OCI-LY3 (cell line): Measurements from ENCODE around the gene MYL10.

Experiments
- H2AFZ ChIP-seq: fragments of 200-600, 300-600 bp; shearing (Covaris generic); 2 replicates; pipeline ENCODE4 v1.6.0; 2014; ENCODE audit warnings: antibody characterized with exemption, low read depth, low read length
- H3K27ac ChIP-seq: fragments of 200-600, 300-600 bp; sonication (generic); 2 replicates; pipeline ENCODE4 v1.5.1; 2014; ENCODE audit warnings: mild to moderate bottlenecking, low read length, moderate library complexity, mixed read lengths
- H3K27me3 ChIP-seq: fragments of 200-600, 300-600 bp; sonication (generic); 2 replicates; pipeline ENCODE4 v1.6.1; 2014; ENCODE audit warnings: low read depth, low read length, mixed read lengths
- H3K36me3 ChIP-seq: fragments of 200-600, 300-600 bp; sonication (generic); replicated peaks from 2 replicates; pipeline ENCODE3; 2014; ENCODE audit warnings: low read depth, low read length, mixed read lengths
- H3K4me1 ChIP-seq: fragments of 300-600, 200-600 bp; sonication (generic); 2 replicates; pipeline ENCODE4 v1.6.1; 2014; ENCODE audit warnings: low read length, mixed read lengths
- H3K4me2 ChIP-seq: fragments of 200-600, 300-600 bp; sonication (generic); 2 replicates; pipeline ENCODE4 v1.6.1; 2014; ENCODE audit warnings: low read length, mixed read lengths
- H3K4me3 ChIP-seq: fragments of 300-600, 200-600 bp; sonication (generic); 2 replicates; pipeline ENCODE4 v1.5.1; 2014; ENCODE audit warnings: antibody characterized with exemption, mild to moderate bottlenecking, low read length, moderate library complexity
- H3K79me2 ChIP-seq: fragments of 300-600, 200-600 bp; shearing (Covaris generic); 2 replicates; pipeline ENCODE4 v1.6.1; 2014; ENCODE audit warnings: mild to moderate bottlenecking, low read length, mixed read lengths
- H3K9ac ChIP-seq: fragments of 300-600, 200-600 bp; shearing (Covaris generic); 2 replicates; pipeline ENCODE4 v1.6.0; 2014; ENCODE audit warnings: mild to moderate bottlenecking, low read length, moderate library complexity
- H3K9me3 ChIP-seq: fragments of 200-600, 300-600 bp; shearing (Covaris generic); 2 replicates; pipeline ENCODE4 v1.6.1; 2014; ENCODE audit warnings: low read length, mixed read lengths; ENCODE audit not compliant: insufficient read depth
- H4K20me1 ChIP-seq: fragments of 200-600, 300-600 bp; sonication (generic); 2 replicates; pipeline ENCODE4 v1.6.1; 2016; ENCODE audit warnings: low read length, mixed read lengths; ENCODE audit not compliant: insufficient read depth
- CTCF ChIP-seq: fragments of 200-600, 300-600 bp; sonication (generic); IDR thresholded peaks from 2 replicates; pipeline ENCODE4 v1.5.1; 2014; ENCODE audit warnings: antibody characterized with exemption, low read length, low read depth
- EZH2phosphoT487 ChIP-seq: fragments of 200-600 bp; shearing (Covaris generic); IDR thresholded peaks from 2 replicates; pipeline ENCODE4 v1.6.1; 2018; ENCODE audit warnings: antibody characterized with exemption, mixed run types, low read depth

Gene MYL10

GRCh38 chr7:101635484-101635883 is 6.4 kb upstream of the MYL10 start:
- no peak for TF ChIP-seq CTCF
- TF ChIP-seq EZH2phosphoT487, result no peak
- H3K9me3 ChIP-seq, result no peaks in the 10 kb centered on the region
- no peak overlapping the region for H3K9ac ChIP-seq
- no peak overlapping the region for H3K4me2 ChIP-seq
- H3K27ac ChIP-seq, result no peak overlapping the region
- no peak overlapping the region for H3K4me3 ChIP-seq
- H3K4me1 ChIP-seq, result no peaks in the 10 kb centered on the region
- no peaks in the 10 kb centered on the region for H3K36me3 ChIP-seq
- no peak overlapping the region for H2AFZ ChIP-seq
- H3K79me2 ChIP-seq, result no peaks in the 10 kb centered on the region
- no peaks in the 10 kb centered on the region for H4K20me1 ChIP-seq
- no peaks in the 10 kb centered on the region for H3K27me3 ChIP-seq

- H3K27me3 ChIP-seq, result no peaks in the 10 kb centered on the region
- H3K9ac ChIP-seq, result no peak overlapping the region
- no peaks in the 10 kb centered on the region for H3K79me2 ChIP-seq
- H4K20me1 ChIP-seq, result no peaks in the 10 kb centered on the region
- TF ChIP-seq CTCF, result no peak
- TF ChIP-seq EZH2phosphoT487, result no peak
- H3K4me2 ChIP-seq, result no peak overlapping the region
- no peaks in the 10 kb centered on the region for H3K9me3 ChIP-seq
- no peak overlapping the region for H3K4me3 ChIP-seq
- H3K4me1 ChIP-seq, result no peaks in the 10 kb centered on the region
- no peak overlapping the region for H3K27ac ChIP-seq
- H3K36me3 ChIP-seq, result no peaks in the 10 kb centered on the region
- no peak overlapping the region for H2AFZ ChIP-seq
Measured at GRCh38 chr7:101634196-101634717, 5.2 kb upstream of the MYL10 start.

GRCh38 chr7:101633511-101633910 is 4.4 kb upstream of the MYL10 start:
- Histone ChIP-seq H3K9me3 (no peaks in the 10 kb centered on the region), H3K4me2 (no peak overlapping the region), H3K4me1 (no peaks in the 10 kb centered on the region), H3K27ac (no peak overlapping the region), H3K79me2 (no peaks in the 10 kb centered on the region), H2AFZ (no peak overlapping the region), H3K9ac (no peak overlapping the region), H4K20me1 (no peaks in the 10 kb centered on the region), H3K4me3 (no peak overlapping the region), H3K36me3 (no peaks in the 10 kb centered on the region), H3K27me3 (no peaks in the 10 kb centered on the region)
- TF ChIP-seq CTCF, result no peak
- TF ChIP-seq EZH2phosphoT487, result no peak

GRCh38 chr7:101632641-101633040 is 3.5 kb upstream of the MYL10 start:
- Histone ChIP-seq H3K9ac (no peak overlapping the region), H4K20me1 (no peaks in the 10 kb centered on the region)

More at GRCh38 chr7:101632641-101633040, 3.5 kb upstream of the MYL10 start:
- Histone ChIP-seq H3K27me3 (no peaks in the 10 kb centered on the region), H3K79me2 (no peaks in the 10 kb centered on the region), H3K9me3 (no peaks in the 10 kb centered on the region), H3K36me3 (no peaks in the 10 kb centered on the region), H2AFZ (no peak overlapping the region), H3K4me3 (no peak overlapping the region), H3K4me1 (no peaks in the 10 kb centered on the region), H3K27ac (no peak overlapping the region), H3K4me2 (no peak overlapping the region)
- no peak for TF ChIP-seq CTCF
